Gastroesophageal sphincter (tissue), 3 donors: ENCODE measurements around the gene CNTNAP1.

Experiments
- EP300 ChIP-seq: sonication (generic); formaldehyde crosslinking; IDR thresholded peaks from one replicate; pipeline ENCODE4 v1.6.1; 2017; ENCODE audit warnings: antibody characterized with exemption, mild to moderate bottlenecking
- POLR2A ChIP-seq, 2 donors: fragments of 450-650 bp; IDR thresholded peaks; one replicate each; pipeline ENCODE4 v1.6.1; 2017; ENCODE audit warnings: antibody characterized with exemption in 2 of 2, mild to moderate bottlenecking in 2 of 2, moderate library complexity in 1 of 2
- POLR2AphosphoS5 ChIP-seq: sonication (generic); formaldehyde crosslinking; IDR thresholded peaks from one replicate; pipeline ENCODE4 v1.6.1; 2017; ENCODE audit warnings: antibody characterized with exemption
- TF ChIP-seq, protein P1 (sequence below), 4 experiments: fragments of 200-600 bp in 2 of 4; fragments of 450-650 bp in 2 of 4; sonication (generic) in 1 of 4; IDR thresholded peaks; one replicate each; pipeline ENCODE4 v1.5.1; 2017 to 2019; ENCODE audit warnings: antibody characterized with exemption in 4 of 4, mild to moderate bottlenecking in 2 of 4, moderate library complexity in 2 of 4

DNA sequence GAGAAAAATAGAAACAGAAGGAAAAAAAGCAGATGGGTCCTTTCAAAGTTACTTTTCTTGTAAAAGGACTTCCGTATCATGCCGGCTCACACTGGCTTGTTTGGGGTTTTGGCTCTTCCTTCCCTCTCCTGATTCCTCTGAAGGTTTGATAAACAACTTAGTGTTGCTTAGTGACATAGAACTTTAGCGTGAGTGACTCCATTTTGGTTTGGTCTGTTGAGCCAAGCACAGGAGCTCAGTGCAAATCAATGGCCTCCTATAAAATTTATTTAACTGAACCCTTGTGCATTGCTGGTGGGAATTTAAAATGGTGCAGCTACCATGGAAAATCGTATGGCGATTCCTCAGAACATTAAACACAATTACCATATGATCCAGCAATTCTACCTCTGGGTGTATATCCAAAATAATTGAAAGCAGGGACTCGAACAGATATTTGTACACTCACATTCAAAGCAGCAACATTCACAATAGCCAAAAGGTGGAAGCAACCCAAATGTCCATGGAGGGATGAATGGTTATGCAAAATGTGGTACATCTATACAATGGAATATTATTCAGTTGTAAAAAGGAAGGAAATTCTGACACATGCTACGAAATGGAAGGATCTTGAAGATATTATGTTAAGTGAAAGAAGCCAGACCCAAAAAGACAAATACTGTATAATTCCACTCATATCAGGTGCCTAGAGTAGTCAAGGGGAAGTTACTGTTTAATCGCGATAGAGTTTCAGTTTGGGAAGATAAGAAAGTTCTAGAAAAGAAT is 24.3 kb upstream of the CNTNAP1 start:
- TF ChIP-seq, protein P1, sequence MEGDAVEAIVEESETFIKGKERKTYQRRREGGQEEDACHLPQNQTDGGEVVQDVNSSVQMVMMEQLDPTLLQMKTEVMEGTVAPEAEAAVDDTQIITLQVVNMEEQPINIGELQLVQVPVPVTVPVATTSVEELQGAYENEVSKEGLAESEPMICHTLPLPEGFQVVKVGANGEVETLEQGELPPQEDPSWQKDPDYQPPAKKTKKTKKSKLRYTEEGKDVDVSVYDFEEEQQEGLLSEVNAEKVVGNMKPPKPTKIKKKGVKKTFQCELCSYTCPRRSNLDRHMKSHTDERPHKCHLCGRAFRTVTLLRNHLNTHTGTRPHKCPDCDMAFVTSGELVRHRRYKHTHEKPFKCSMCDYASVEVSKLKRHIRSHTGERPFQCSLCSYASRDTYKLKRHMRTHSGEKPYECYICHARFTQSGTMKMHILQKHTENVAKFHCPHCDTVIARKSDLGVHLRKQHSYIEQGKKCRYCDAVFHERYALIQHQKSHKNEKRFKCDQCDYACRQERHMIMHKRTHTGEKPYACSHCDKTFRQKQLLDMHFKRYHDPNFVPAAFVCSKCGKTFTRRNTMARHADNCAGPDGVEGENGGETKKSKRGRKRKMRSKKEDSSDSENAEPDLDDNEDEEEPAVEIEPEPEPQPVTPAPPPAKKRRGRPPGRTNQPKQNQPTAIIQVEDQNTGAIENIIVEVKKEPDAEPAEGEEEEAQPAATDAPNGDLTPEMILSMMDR (IDR thresholded peaks at IDR 0.05), result no peak
- no peak for TF ChIP-seq POLR2A (IDR thresholded peaks at IDR 0.05)
- TF ChIP-seq POLR2AphosphoS5, result no peak
- no peak for TF ChIP-seq EP300
